OCI-LY3 (cell line): ENCODE measurements around the gene ANKDD1A.

Source experiments
- H2AFZ ChIP-seq: fragments of 200-600, 300-600 bp; shearing (Covaris generic); 2 replicates; pipeline ENCODE4 v1.6.0; 2014; ENCODE audit warnings: antibody characterized with exemption, low read depth, low read length
- H3K27ac ChIP-seq: fragments of 200-600, 300-600 bp; sonication (generic); 2 replicates; pipeline ENCODE4 v1.5.1; 2014; ENCODE audit warnings: mild to moderate bottlenecking, low read length, moderate library complexity, mixed read lengths
- H3K27me3 ChIP-seq: fragments of 200-600, 300-600 bp; sonication (generic); 2 replicates; pipeline ENCODE4 v1.6.1; 2014; ENCODE audit warnings: low read depth, low read length, mixed read lengths
- H3K36me3 ChIP-seq: fragments of 200-600, 300-600 bp; sonication (generic); replicated peaks from 2 replicates; pipeline ENCODE3; 2014; ENCODE audit warnings: low read depth, low read length, mixed read lengths
- H3K4me1 ChIP-seq: fragments of 300-600, 200-600 bp; sonication (generic); 2 replicates; pipeline ENCODE4 v1.6.1; 2014; ENCODE audit warnings: low read length, mixed read lengths
- H3K4me2 ChIP-seq: fragments of 200-600, 300-600 bp; sonication (generic); 2 replicates; pipeline ENCODE4 v1.6.1; 2014; ENCODE audit warnings: low read length, mixed read lengths
- H3K4me3 ChIP-seq: fragments of 300-600, 200-600 bp; sonication (generic); 2 replicates; pipeline ENCODE4 v1.5.1; 2014; ENCODE audit warnings: antibody characterized with exemption, mild to moderate bottlenecking, low read length, moderate library complexity
- H3K79me2 ChIP-seq: fragments of 300-600, 200-600 bp; shearing (Covaris generic); 2 replicates; pipeline ENCODE4 v1.6.1; 2014; ENCODE audit warnings: mild to moderate bottlenecking, low read length, mixed read lengths
- H3K9ac ChIP-seq: fragments of 300-600, 200-600 bp; shearing (Covaris generic); 2 replicates; pipeline ENCODE4 v1.6.0; 2014; ENCODE audit warnings: mild to moderate bottlenecking, low read length, moderate library complexity
- H3K9me3 ChIP-seq: fragments of 200-600, 300-600 bp; shearing (Covaris generic); 2 replicates; pipeline ENCODE4 v1.6.1; 2014; ENCODE audit warnings: low read length, mixed read lengths; ENCODE audit not compliant: insufficient read depth
- H4K20me1 ChIP-seq: fragments of 200-600, 300-600 bp; sonication (generic); 2 replicates; pipeline ENCODE4 v1.6.1; 2016; ENCODE audit warnings: low read length, mixed read lengths; ENCODE audit not compliant: insufficient read depth
- CTCF ChIP-seq: fragments of 200-600, 300-600 bp; sonication (generic); IDR thresholded peaks from 2 replicates; pipeline ENCODE4 v1.5.1; 2014; ENCODE audit warnings: antibody characterized with exemption, low read length, low read depth
- EZH2phosphoT487 ChIP-seq: fragments of 200-600 bp; shearing (Covaris generic); IDR thresholded peaks from 2 replicates; pipeline ENCODE4 v1.6.1; 2018; ENCODE audit warnings: antibody characterized with exemption, mixed run types, low read depth

Gene ANKDD1A

GRCh38 chr15:64923546-64923945, 11.8 kb downstream of the ANKDD1A start:
- no peaks in the 10 kb centered on the region for H3K36me3 ChIP-seq
- no peaks in the 10 kb centered on the region for H3K27me3 ChIP-seq
- no peaks in the 10 kb centered on the region for H3K9me3 ChIP-seq
- TF ChIP-seq CTCF (no peak), EZH2phosphoT487 (no peak)
- H3K9ac ChIP-seq, result no peak overlapping the region
- H3K4me1 ChIP-seq, result peaks cover 11% of the 10 kb centered on the region
- H4K20me1 ChIP-seq, result no peaks in the 10 kb centered on the region
- H3K79me2 ChIP-seq, result no peaks in the 10 kb centered on the region
- H3K27ac ChIP-seq, result no peak overlapping the region
- no peak overlapping the region for H2AFZ ChIP-seq
- H3K4me2 ChIP-seq, result no peak overlapping the region
- no peak overlapping the region for H3K4me3 ChIP-seq

GRCh38 chr15:64925335-64926330, 13.9 kb downstream of the ANKDD1A start:
- Histone ChIP-seq H3K4me2 (no peak overlapping the region), H2AFZ (no peak overlapping the region), H4K20me1 (no peaks in the 10 kb centered on the region)

GRCh38 chr15:64926661-64927060, 15.0 kb downstream of the ANKDD1A start:
- no peaks in the 10 kb centered on the region for H3K36me3 ChIP-seq
- no peak overlapping the region for H3K4me2 ChIP-seq
- TF ChIP-seq CTCF (no peak), EZH2phosphoT487 (no peak)

More at GRCh38 chr15:64925335-64926330, 13.9 kb downstream of the ANKDD1A start:
- no peak overlapping the region for H3K4me3 ChIP-seq
- peaks cover 32% of the 10 kb centered on the region for H3K4me1 ChIP-seq
- H3K27me3 ChIP-seq, result no peaks in the 10 kb centered on the region
- H3K9me3 ChIP-seq, result no peaks in the 10 kb centered on the region
- no peak overlapping the region for H3K27ac ChIP-seq
- H3K9ac ChIP-seq, result no peak overlapping the region
- H3K36me3 ChIP-seq, result no peaks in the 10 kb centered on the region
- no peak for TF ChIP-seq CTCF
- TF ChIP-seq EZH2phosphoT487, result no peak
- no peaks in the 10 kb centered on the region for H3K79me2 ChIP-seq

GRCh38 chr15:64928626-64929220, 17.0 kb downstream of the ANKDD1A start:
- Histone ChIP-seq H3K27ac (no peak overlapping the region), H3K79me2 (no peaks in the 10 kb centered on the region), H3K4me3 (no peak overlapping the region), H3K36me3 (no peaks in the 10 kb centered on the region), H3K4me2 (peak overlapping the region; percentile 18), H3K9me3 (no peaks in the 10 kb centered on the region), H3K27me3 (no peaks in the 10 kb centered on the region), H2AFZ (peak overlapping the region; percentile 49; the same call in 1 of the 2 replicates), H3K4me1 (peaks cover 38% of the 10 kb centered on the region), H3K9ac (peak overlapping the region; percentile 13; the same call in 1 of the 2 replicates), H4K20me1 (no peaks in the 10 kb centered on the region)
- TF ChIP-seq CTCF, result no peak
- no peak for TF ChIP-seq EZH2phosphoT487

More at GRCh38 chr15:64926661-64927060, 15.0 kb downstream of the ANKDD1A start:
- Histone ChIP-seq H3K79me2 (no peaks in the 10 kb centered on the region), H3K9ac (no peak overlapping the region), H3K4me3 (no peak overlapping the region), H2AFZ (no peak overlapping the region), H3K27me3 (no peaks in the 10 kb centered on the region), H3K9me3 (no peaks in the 10 kb centered on the region), H4K20me1 (no peaks in the 10 kb centered on the region), H3K4me1 (peaks cover 38% of the 10 kb centered on the region), H3K27ac (no peak overlapping the region)
